Fibroblast of upper back skin (primary cell): ENCODE data around the gene PLS3.
"Not testable (repeated sequence)": the region's sequence is repeated elsewhere in the genome, so short reads cannot be mapped to it uniquely, and the experiment has no call there.

Source experiments
- DNase-seq: peaks from one replicate; pipeline ENCODE4 v3.0.0-alpha.2; 2013

Gene PLS3, protein sequence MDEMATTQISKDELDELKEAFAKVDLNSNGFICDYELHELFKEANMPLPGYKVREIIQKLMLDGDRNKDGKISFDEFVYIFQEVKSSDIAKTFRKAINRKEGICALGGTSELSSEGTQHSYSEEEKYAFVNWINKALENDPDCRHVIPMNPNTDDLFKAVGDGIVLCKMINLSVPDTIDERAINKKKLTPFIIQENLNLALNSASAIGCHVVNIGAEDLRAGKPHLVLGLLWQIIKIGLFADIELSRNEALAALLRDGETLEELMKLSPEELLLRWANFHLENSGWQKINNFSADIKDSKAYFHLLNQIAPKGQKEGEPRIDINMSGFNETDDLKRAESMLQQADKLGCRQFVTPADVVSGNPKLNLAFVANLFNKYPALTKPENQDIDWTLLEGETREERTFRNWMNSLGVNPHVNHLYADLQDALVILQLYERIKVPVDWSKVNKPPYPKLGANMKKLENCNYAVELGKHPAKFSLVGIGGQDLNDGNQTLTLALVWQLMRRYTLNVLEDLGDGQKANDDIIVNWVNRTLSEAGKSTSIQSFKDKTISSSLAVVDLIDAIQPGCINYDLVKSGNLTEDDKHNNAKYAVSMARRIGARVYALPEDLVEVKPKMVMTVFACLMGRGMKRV

DNA sequence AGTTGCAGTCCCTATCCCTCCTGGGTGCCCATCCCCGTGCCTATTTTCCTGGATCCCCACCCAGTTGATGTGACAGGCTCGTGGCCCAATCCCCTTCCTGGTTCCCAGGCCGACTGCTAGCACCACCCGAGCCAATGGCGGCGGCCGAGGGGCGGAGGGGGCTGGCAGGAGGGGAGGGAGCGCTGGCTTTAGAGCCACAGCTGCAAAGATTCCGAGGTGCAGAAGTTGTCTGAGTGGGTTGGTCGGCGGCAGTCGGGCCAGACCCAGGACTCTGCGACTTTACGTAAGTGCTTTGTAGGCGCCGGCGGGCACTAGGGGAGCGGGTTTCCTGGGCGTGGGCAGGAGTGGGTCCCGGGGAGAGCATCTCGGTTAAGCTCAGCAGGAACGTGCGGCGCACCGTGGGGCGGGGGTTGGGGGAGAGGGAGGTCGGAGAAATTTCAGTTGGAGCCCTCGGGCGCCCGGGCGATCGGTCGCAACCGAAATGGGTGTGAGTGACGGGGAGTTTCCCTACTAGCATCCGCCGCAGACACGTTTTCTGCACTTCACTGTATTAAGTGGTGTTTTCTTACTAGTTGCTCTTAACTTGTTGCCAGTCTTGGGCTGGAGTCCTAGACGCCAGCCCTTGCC lies at the start of gene PLS3:
TSS of gene PLS3 (plus strand) at position 197 of the 627 bp plus-strand sequence. CDS start 49,077 bp downstream, outside the sequence.
- DNase-seq = peak; percentile 86

DNA sequence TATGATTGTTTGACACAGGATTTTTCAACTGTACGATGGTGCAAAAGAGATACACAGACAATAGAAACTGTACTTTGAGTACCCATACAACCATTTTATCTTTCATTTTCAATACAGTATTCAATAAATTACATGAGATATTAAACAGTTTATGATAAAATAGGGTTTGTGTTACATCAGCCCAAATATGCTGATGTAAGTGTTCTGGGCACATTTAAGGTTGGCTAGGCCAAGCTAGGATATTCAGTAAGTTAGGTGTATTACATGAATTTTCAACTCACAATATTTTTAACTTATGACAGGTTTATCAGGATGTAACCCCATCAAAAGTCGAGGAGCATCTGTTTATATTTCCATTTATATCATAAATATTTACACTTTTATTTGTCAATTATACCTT lies 42.9 kb upstream of the PLS3 start:
- no peak for DNase-seq

DNA sequence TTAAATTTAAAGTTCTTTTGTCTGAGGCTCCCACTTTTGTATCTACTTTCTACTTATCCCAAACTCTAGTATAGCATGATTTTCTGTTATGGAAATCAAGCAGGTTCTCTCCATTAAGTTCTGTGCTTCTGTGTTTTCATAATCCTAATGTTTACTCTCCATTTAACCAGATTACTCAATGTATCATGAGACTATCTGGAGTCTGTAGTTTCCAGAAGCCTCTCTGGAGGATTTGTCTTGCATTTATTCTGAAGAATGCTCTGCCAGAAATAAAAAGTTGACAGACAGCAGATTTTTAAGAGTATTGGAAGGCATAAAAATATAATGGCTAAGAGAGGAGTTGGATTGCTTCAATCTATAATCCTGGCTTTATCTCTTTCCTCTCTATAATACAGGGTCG lies 39.2 kb upstream of the PLS3 start:
- no peak for DNase-seq

- no peak for DNase-seq
These were observed 38.0 kb upstream of the PLS3 start for GRCh38 chrX:115522952-115523351.

DNA sequence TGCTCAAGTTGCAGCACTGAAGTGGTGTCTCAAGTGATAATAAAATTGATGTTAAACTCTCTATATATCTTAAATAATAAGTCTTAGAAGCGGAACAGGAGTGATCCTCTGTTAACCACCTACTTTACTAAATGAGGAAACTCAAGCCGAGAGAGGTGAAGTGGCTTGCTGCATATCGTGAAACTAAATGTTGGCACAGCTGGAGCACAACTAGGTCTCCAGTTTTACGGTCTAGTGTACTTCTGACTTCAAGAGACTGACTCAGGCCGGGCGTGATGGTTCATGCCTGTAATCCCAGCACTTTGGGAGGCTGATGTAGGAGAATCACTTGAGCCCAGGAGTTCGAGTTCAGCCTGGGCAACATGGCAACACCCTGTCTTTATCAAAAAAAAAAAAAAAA lies 35.5 kb upstream of the PLS3 start:
- DNase-seq = no peak

GRCh38 chrX:115531818-115532403 lies 29.1 kb upstream of the PLS3 start:
- DNase-seq = peak; percentile 22

DNA sequence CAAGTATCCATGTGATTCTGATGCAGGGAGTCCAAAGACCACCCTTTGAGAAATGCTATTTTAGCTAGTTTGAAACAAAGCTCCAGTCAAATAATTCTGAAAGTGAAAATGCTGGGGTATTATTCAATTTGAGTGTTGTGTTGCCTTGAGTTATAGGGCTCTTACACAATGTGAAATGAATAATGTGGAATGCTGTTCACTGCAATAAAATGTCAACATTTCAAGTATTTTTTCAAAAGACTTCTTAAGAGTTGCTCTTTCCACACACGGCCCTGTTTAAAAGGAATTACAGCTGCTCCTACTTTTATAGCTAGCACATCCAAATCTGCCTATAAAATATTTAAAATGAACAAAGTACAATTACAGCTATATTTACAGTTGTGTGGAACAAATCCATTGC lies 27.5 kb upstream of the PLS3 start:
- peak; percentile 60 for DNase-seq

- no peak for DNase-seq
These were observed 26.6 kb upstream of the PLS3 start for GRCh38 chrX:115534383-115534782.

GRCh38 chrX:115535421-115535820 lies 25.6 kb upstream of the PLS3 start:
- no peak for DNase-seq

GRCh38 chrX:115535844-115536243 lies 25.1 kb upstream of the PLS3 start:
- no peak for DNase-seq

- DNase-seq = no peak
These were observed 21.1 kb upstream of the PLS3 start for GRCh38 chrX:115539841-115540240.

DNA sequence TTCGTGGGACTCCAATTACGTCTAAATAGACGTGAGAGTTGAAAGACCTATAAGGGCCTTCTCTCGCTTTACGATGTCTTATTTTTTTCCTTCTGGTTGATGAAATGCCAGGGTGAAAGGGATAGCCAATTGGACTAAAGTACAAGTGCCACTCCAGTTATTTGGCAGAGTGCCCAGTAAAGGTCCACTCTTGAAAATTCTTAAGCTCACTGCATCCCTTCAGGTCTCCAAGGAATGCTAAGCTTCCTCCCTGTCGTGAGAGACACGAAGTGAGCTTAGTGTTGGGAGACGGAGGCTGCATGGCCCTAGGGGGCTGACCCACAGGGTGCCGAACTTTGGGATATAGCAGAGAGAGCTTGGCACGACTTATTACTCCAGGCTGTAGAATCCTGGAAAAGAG lies 19.9 kb upstream of the PLS3 start:
- DNase-seq = not testable (repeated sequence)

GRCh38 chrX:115547448-115547847 lies 13.5 kb upstream of the PLS3 start:
- no peak for DNase-seq

DNA sequence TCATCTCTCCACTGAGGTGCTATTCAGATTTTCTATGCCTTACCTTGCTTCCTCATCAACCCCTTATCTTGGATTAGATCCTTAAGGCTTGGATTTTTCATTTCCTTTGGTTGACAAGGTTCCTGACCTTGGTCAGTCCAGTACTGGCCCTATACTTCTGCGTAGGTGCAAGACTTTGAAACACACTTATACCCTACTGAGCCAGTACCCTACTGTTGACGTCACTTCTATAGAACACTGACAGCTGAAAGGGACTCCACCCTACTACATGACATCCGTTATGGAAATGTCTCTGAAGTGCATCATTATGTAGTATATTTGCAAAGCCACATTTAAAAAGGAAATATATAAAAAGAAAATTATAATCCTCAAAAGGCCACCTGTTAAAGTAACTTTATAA lies 12.0 kb upstream of the PLS3 start:
- DNase-seq = no peak

GRCh38 chrX:115553171-115553570 lies 7.8 kb upstream of the PLS3 start:
- DNase-seq = no peak

GRCh38 chrX:115559672-115560071 lies 1.3 kb upstream of the PLS3 start:
- no peak for DNase-seq

GRCh38 chrX:115560211-115560977 lies 580 bp upstream of the PLS3 start:
- peak; percentile 44 for DNase-seq

- DNase-seq = peak; percentile 26
These were observed 868 bp downstream of the PLS3 start for GRCh38 chrX:115561605-115562479.

- peak; percentile 48 for DNase-seq
These were observed 1.5 kb downstream of the PLS3 start for GRCh38 chrX:115562480-115562847.

DNA sequence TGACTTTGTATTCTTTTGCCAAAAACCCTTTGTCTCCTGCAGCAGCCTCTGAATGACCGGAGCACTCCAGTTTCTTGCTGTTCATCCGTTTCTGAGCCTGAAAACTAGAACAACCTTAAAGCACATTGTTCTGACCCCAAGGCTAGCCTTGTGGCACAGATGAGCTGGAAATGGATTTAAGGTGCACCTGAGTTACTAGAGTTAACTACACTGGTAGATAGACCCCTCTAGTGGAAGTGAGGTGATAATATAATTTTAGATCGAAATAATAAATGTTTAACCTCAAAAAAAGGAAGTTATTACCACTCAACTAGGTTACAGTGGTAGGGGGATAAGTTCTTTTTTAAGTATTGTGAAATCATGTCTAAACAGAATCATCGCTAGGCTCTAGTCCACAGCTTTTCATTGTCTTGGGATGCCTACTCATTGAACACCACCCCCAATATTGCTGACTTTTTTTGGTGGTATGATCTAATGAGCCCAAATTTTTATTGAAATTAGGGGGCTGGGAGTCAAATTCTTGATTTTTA lies 2.7 kb downstream of the PLS3 start:
- no peak for DNase-seq

DNA sequence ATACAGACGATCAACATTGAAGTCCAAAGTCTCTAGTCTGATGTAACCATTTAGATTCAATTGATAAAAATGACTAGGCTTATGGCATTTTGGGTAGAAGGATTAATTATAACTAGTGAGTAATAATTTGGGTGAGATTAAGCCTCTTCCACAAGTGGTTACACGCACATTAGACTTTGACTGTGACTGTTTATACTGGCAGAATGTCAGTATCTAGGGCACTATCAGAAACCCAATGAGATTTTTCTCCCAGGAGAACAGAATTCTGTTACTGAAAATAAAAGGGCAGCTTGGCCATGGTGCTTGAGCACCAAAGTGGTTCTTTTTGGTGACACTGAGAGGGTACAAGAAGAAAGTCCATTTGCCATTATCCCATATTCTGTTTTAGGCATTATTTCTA lies 3.3 kb downstream of the PLS3 start:
- DNase-seq = peak; percentile 4

- DNase-seq = no peak
These were observed 4.9 kb downstream of the PLS3 start for GRCh38 chrX:115565888-115566287.
